ENCODE data around the gene FER.

GRCh38 chr5:108975697-108976096 lies 228.0 kb downstream of the FER start:
- TF ChIP-seq, protein P1, sequence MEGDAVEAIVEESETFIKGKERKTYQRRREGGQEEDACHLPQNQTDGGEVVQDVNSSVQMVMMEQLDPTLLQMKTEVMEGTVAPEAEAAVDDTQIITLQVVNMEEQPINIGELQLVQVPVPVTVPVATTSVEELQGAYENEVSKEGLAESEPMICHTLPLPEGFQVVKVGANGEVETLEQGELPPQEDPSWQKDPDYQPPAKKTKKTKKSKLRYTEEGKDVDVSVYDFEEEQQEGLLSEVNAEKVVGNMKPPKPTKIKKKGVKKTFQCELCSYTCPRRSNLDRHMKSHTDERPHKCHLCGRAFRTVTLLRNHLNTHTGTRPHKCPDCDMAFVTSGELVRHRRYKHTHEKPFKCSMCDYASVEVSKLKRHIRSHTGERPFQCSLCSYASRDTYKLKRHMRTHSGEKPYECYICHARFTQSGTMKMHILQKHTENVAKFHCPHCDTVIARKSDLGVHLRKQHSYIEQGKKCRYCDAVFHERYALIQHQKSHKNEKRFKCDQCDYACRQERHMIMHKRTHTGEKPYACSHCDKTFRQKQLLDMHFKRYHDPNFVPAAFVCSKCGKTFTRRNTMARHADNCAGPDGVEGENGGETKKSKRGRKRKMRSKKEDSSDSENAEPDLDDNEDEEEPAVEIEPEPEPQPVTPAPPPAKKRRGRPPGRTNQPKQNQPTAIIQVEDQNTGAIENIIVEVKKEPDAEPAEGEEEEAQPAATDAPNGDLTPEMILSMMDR (IDR thresholded peaks at IDR 0.05; ENCODE audit: low read depth, low read length), result no peak
- TF ChIP-seq EZH2phosphoT487 (IDR thresholded peaks at IDR 0.05; ENCODE audit: low read depth), result no peak
